Activated gamma-delta T cell (primary cell): ENCODE data around the gene ITGB6.

Experiments used
- DNase-seq: peaks from one replicate; lab custom pipeline; 2025; lab: John Stamatoyannopoulos, UW

Gene ITGB6

DNA sequence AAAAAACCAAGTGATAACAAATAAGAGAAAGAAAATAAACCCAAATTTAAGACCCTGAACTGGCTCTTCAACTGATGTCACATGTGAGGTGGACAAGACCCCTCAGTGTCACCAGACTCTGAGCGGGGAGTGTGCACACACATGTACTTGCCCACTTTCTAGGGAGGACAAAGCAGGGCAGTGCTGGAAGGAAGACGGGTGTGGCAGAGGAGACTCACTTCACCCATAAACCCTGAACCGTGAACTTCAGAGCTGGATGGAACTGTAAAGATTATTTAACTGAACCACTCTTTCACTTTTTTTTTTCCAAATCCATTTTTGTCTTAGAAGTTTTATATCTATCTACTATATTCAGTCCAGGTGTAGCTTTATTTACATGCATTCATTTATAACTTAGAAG lies 149.9 kb downstream of the ITGB6 start:
- DNase-seq, result no peak
